Measurements from ENCODE around the gene USP3. TPM values are rescaled to one million over a fixed set of nuclear protein-coding genes. Genes with fewer than 3 reads are reported as not detected.

Gene USP3
- total RNA-seq, 1 donor from 2014 or later, result 39.5 TPM

DNA sequence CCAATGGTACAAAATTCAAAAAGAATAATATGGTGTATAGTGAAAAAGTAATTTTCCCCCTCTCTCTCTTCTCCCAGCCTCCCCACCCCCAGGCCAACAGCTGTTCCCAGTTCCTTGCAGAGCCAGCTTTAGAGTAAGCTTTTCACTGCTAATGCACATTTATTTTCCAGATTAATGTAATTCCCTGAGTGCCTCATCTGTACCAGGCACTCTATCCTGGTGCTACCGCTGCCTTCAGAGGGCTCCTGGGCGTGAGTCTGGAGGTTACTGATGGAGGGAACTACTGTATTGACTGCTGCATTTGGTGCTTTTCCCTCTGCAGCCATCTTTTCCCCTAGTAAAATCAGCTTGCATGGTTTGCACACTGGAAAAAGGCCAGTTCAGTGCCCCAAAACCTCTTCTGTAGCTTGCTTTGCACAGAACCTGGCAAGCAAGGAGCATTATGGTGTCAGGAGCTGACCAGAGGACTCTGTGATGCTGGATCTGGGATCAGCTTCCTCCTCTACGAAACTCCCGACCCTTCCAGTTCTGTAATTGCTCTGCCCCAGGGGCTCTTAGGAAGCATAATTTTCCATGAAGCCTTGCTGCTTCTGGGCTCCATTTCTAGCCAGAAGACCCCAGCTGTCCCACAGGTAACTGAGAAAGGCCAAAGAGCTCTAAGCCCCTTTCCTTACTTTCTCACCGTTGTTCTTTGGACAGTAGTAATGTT lies 8.5 kb upstream of the USP3 start:
- Histone ChIP-seq H3K4me3 (no peak overlapping the region), H3K27ac (no peak overlapping the region), H3K27me3 (no peaks in the 10 kb centered on the region), H3K36me3 (no peaks in the 10 kb centered on the region), H3K9me3 (no peaks in the 10 kb centered on the region), H3K4me1 (peaks cover 17% of the 10 kb centered on the region)
- intact Hi-C loops (cut with DNase I), result no loop called here
- TF ChIP-seq, protein P1, sequence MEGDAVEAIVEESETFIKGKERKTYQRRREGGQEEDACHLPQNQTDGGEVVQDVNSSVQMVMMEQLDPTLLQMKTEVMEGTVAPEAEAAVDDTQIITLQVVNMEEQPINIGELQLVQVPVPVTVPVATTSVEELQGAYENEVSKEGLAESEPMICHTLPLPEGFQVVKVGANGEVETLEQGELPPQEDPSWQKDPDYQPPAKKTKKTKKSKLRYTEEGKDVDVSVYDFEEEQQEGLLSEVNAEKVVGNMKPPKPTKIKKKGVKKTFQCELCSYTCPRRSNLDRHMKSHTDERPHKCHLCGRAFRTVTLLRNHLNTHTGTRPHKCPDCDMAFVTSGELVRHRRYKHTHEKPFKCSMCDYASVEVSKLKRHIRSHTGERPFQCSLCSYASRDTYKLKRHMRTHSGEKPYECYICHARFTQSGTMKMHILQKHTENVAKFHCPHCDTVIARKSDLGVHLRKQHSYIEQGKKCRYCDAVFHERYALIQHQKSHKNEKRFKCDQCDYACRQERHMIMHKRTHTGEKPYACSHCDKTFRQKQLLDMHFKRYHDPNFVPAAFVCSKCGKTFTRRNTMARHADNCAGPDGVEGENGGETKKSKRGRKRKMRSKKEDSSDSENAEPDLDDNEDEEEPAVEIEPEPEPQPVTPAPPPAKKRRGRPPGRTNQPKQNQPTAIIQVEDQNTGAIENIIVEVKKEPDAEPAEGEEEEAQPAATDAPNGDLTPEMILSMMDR (IDR thresholded peaks at IDR 0.05), result no peak
- TF ChIP-seq POLR2AphosphoS5 (IDR thresholded peaks at IDR 0.05; ENCODE audit: insufficient read depth in 1 of 2, low read depth in 1 of 2) (no peak), POLR2A (IDR thresholded peaks at IDR 0.05) (no peak)
- peak in 1 of 2 donors; percentile 44 for DNase-seq (ENCODE audit: extremely low spot score in 2 of 2)

DNA sequence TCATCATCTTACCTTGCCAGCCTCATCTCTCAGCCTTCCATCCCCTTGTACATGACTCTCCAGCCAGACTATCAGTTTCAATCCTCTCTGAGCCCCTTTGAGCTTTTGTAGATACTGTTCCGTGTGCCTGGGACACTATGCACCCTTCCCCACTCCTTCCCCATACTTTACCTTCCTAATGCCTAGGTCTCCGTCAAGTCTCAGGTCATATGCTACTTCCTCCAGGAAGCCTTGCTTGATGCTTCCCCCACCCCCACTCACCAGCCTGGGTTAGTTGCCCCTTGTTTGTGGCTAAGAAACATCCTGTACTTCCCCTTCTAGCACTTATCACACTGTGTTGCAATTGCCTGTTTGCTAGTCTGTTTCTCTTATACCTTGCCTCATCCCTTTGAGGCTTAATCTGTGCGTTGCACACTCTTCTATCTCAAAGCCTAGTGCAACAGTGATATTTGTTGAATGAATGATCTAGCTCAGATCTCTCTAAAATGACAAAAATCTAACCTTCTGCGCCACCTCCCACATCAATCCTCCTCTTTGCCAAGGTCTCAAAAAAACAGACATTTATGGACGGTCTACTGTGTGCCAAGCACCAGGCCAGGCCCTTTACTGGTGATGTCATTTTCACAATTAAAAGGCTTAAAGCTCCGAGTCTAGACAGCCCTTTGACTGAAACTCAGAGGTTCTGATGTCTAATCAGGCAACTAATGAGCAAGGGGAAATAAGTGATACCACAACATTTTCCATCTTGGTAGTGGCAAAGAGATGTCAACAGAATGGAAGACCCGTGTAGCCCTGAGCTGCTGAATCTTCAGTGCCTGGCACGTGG lies 6.5 kb upstream of the USP3 start:
- H3K4me3 ChIP-seq, result no peak overlapping the region
- no peaks in the 10 kb centered on the region for H3K9me3 ChIP-seq
- no peaks in the 10 kb centered on the region for H3K36me3 ChIP-seq
- DNase-seq (ENCODE audit: extremely low spot score in 2 of 2), result no peak
- intact Hi-C loops (cut with DNase I), result no loop called here
- no peak overlapping the region for H3K27ac ChIP-seq
- H3K4me1 ChIP-seq, result peaks cover 31% of the 10 kb centered on the region
- no peaks in the 10 kb centered on the region for H3K27me3 ChIP-seq
- TF ChIP-seq, protein P1 (IDR thresholded peaks at IDR 0.05), result no peak

DNA sequence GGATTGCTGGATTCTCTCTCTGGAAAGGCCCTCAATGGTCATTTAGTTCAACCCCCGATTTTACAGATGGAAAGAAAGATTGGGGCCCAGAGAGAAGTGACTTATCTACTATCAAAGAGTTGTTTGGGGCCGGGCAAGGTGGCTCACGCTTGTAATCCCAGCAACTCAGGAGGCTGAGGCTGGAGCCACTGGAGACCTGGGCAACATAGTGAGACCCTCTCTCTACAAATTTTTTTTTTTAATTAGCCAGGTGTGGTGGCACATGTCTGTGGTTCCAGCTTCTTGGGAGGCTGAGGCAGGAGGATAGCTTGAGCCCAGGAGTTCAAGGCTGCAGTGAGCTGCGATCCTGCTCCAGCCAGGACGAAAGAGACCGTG lies 5.2 kb upstream of the USP3 start:
- H3K27ac ChIP-seq, result no peak overlapping the region
- intact Hi-C loops (cut with DNase I), result no loop called here
- no peak for DNase-seq (ENCODE audit: extremely low spot score in 2 of 2)
- H3K36me3 ChIP-seq, result no peaks in the 10 kb centered on the region
- peaks cover 40% of the 10 kb centered on the region for H3K4me1 ChIP-seq
- H3K9me3 ChIP-seq, result no peaks in the 10 kb centered on the region
- no peak overlapping the region for H3K4me3 ChIP-seq
- no peak for TF ChIP-seq POLR2A (IDR thresholded peaks at IDR 0.05)
- TF ChIP-seq, protein P1 (IDR thresholded peaks at IDR 0.05), result no peak
- no peak for TF ChIP-seq POLR2AphosphoS5 (IDR thresholded peaks at IDR 0.05; ENCODE audit: insufficient read depth in 1 of 2, low read depth in 1 of 2)
- H3K27me3 ChIP-seq, result no peaks in the 10 kb centered on the region

DNA sequence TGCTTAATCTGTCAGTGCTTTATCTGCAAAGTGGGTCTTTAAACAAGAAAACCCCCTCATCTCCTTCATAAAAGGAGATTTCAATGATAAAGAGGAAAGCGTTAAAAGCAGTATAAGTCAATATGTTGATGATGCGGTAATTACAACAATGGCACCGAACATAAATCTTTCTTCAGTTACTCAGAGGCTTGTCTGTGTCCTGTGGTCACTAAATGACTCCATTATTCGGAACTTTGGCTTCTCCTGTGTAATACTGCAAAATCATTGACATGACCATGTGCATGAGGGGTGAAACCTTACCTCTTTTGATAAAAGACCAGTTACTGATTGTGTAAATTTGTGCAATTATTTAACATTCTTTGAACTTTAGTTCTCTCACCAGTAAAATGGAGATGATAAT lies 4.8 kb upstream of the USP3 start:
- peaks cover 40% of the 10 kb centered on the region for H3K4me1 ChIP-seq
- H3K4me3 ChIP-seq, result no peak overlapping the region
- no peak for DNase-seq (ENCODE audit: extremely low spot score in 2 of 2)
- no peaks in the 10 kb centered on the region for H3K27me3 ChIP-seq
- no peaks in the 10 kb centered on the region for H3K36me3 ChIP-seq
- H3K9me3 ChIP-seq, result no peaks in the 10 kb centered on the region
- H3K27ac ChIP-seq, result no peak overlapping the region
- TF ChIP-seq, protein P1 (IDR thresholded peaks at IDR 0.05), result no peak
- no peak for TF ChIP-seq POLR2AphosphoS5 (IDR thresholded peaks at IDR 0.05; ENCODE audit: insufficient read depth in 1 of 2, low read depth in 1 of 2)
- no peak for TF ChIP-seq POLR2A (IDR thresholded peaks at IDR 0.05)
- intact Hi-C loops (cut with DNase I), result loop anchor here (5.0 to 10.0 kb wide), 2 partner anchors 95 to 963 kb away; partner anchors contain the start of genes FBXL22 and ZNF609
